Psoas muscle (tissue), 8 donors: Measurements from ENCODE around the gene CEP43. TPM values are rescaled to one million over a fixed set of nuclear protein-coding genes. Genes with fewer than 3 reads are reported as not detected.

Experiments
- ATAC-seq, 4 donors: fragments of 200-7000 bp; cut with Tn5 transposase; one replicate each; pipeline ENCODE4 v1.9.1; 2020; ENCODE audit warnings: moderate library complexity in 3 of 4, mild to moderate bottlenecking in 2 of 4
- DNase-seq, 2 donors: peaks; one replicate each; pipeline ENCODE4 v3.0.0-alpha.2; 2020
- H3K27ac ChIP-seq: fragments of 200-600 bp; one replicate; pipeline ENCODE4 v1.8.0; 2022
- H3K27me3 ChIP-seq, 3 donors: fragments of 200-600 bp in 1 of 3; one replicate each; pipeline versions ENCODE4 v1.6.1 to v1.8.0; 2013 to 2022; ENCODE audit warnings: low read length in 2 of 3, mild to moderate bottlenecking in 2 of 3, moderate library complexity in 1 of 3; ENCODE audit not compliant: insufficient read depth in 3 of 3
- H3K36me3 ChIP-seq, 2 donors: fragments of 200-600 bp in 1 of 2; one replicate each; pipeline versions ENCODE4 v1.6.1 to v1.8.0; 2013 to 2022; ENCODE audit warnings: low read depth in 1 of 2, mild to moderate bottlenecking in 1 of 2, moderate library complexity in 1 of 2; ENCODE audit not compliant: insufficient read depth in 1 of 2
- H3K4me1 ChIP-seq: fragments of 200-600 bp; one replicate; pipeline ENCODE4 v1.8.0; 2022
- H3K4me3 ChIP-seq: fragments of 200-600 bp; one replicate; pipeline ENCODE4 v1.8.0; 2022; ENCODE audit warnings: mild to moderate bottlenecking
- H3K9me3 ChIP-seq: fragments of 200-600 bp; one replicate; pipeline ENCODE4 v1.8.0; 2022
- WGBS, 3 donors: extraction: QIAGEN DNeasy Blood & Tissue Kit; methylation state at CpG; one replicate each; pipeline versions ENCODE4 v1.1.6 to v1.1.7; 2013; 5-methylcytosine and 5-hydroxymethylcytosine counted together
- intact Hi-C, 2 donors: fragments of 100-400 bp; cut with DNase I; formaldehyde crosslinking; loops; one replicate each; pipeline versions ENCODE4 v1.11.0 to v1.14.2; 2022
- polyA plus RNA-seq, 3 donors: library from polyadenylated mRNA; stranded (reverse); fragments of 200-250 nt; gene quantifications; one replicate each; pipeline ENCODE4 v1.2.3, GENCODE V29; 2013
- total RNA-seq, 4 donors: library from RNA; stranded (reverse); fragmentation: NEBNext Ultra II Directional in 2 of 4; extraction: Animal tissue kit (Norgen Biotek cat#: 25700) in 2 of 4; gene quantifications; one replicate each; pipeline versions ENCODE4 v1.2.1 to v1.2.4, GENCODE V29; 2021 to 2023
- TF ChIP-seq, protein P1 (sequence below): fragments of 200-600 bp; IDR thresholded peaks from one replicate; pipeline ENCODE4 v1.8.0; 2022; ENCODE audit warnings: antibody characterized with exemption
- donor health status: healthy with polysubstance abuse.
- donor health status: DM: no; HTN: no; CAD: no; lungs with moderate emphysema.
- donor health status: Bipolar disorder and iron deficiency.
- donor health status: healthy.
- donor health status: DM: yes; HTN: yes; CAD: no.
- donor health status: DM: no; HTN: no; CAD: no.
- donor health status: DM: no; HTN: no; CAD: no.
- donor health status: DM: yes; HTN: yes; CAD: no.

The CEP43 gene
- total and polyA plus RNA-seq, 7 donors, result 3.0 to 18.8 (median 7.3) TPM

GRCh38 chr6:166972101-166972500 is 27.1 kb upstream of the CEP43 start:
- 96% methylated on average over 2 of the region's 2 CpGs for whole genome bisulfite sequencing, 3 donors
- H3K9me3 ChIP-seq, result no peaks in the 10 kb centered on the region
- H3K4me1 ChIP-seq, result no peaks in the 10 kb centered on the region
- intact Hi-C loops, result no loop called here
- no peak overlapping the region for H3K4me3 ChIP-seq
- no peak for ATAC-seq
- no peaks in the 10 kb centered on the region for H3K27me3 ChIP-seq
- H3K27ac ChIP-seq, result no peak overlapping the region
- no peaks in the 10 kb centered on the region for H3K36me3 ChIP-seq
- no peak for DNase-seq
- TF ChIP-seq, protein P1, sequence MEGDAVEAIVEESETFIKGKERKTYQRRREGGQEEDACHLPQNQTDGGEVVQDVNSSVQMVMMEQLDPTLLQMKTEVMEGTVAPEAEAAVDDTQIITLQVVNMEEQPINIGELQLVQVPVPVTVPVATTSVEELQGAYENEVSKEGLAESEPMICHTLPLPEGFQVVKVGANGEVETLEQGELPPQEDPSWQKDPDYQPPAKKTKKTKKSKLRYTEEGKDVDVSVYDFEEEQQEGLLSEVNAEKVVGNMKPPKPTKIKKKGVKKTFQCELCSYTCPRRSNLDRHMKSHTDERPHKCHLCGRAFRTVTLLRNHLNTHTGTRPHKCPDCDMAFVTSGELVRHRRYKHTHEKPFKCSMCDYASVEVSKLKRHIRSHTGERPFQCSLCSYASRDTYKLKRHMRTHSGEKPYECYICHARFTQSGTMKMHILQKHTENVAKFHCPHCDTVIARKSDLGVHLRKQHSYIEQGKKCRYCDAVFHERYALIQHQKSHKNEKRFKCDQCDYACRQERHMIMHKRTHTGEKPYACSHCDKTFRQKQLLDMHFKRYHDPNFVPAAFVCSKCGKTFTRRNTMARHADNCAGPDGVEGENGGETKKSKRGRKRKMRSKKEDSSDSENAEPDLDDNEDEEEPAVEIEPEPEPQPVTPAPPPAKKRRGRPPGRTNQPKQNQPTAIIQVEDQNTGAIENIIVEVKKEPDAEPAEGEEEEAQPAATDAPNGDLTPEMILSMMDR, result no peak

- intact Hi-C loops, result no loop called here
- H3K4me3 ChIP-seq, result no peak overlapping the region
- H3K36me3 ChIP-seq, result no peaks in the 10 kb centered on the region
- H3K9me3 ChIP-seq, result no peaks in the 10 kb centered on the region
- ATAC-seq (no peak), DNase-seq (no peak)
- no peak overlapping the region for H3K27ac ChIP-seq
- TF ChIP-seq, protein P1, result no peak
- H3K27me3 ChIP-seq, result no peaks in the 10 kb centered on the region
- WGBS, 3 donors, result 79 to 89% (median 89%) methylated on average over 2 of the region's 2 CpGs
- no peaks in the 10 kb centered on the region for H3K4me1 ChIP-seq
Observed at GRCh38 chr6:166976636-166977035, 22.6 kb upstream of the CEP43 start.

- Histone ChIP-seq H3K27me3 (no peaks in the 10 kb centered on the region), H3K4me3 (no peak overlapping the region), H3K4me1 (no peaks in the 10 kb centered on the region), H3K27ac (no peak overlapping the region), H3K9me3 (no peaks in the 10 kb centered on the region), H3K36me3 (no peaks in the 10 kb centered on the region)
- no peak for DNase-seq
- TF ChIP-seq, protein P1, result no peak
- 84 to 89% (median 89%) methylated on average over 9 of the region's 9 CpGs for whole genome bisulfite sequencing, 3 donors
- ATAC-seq, result no peak
- intact Hi-C loops, result no loop called here
Observed at GRCh38 chr6:166977621-166978525, 21.3 kb upstream of the CEP43 start.

GRCh38 chr6:166980738-166981137 is 18.5 kb upstream of the CEP43 start:
- intact Hi-C loops, result loop anchor here in 1 of 2 donors (10.0 kb wide), 1 partner anchor 206 kb away; no protein-coding TSS in a partner anchor
- no peak for ATAC-seq
- Histone ChIP-seq H3K4me1 (no peaks in the 10 kb centered on the region), H3K36me3 (no peaks in the 10 kb centered on the region), H3K9me3 (no peaks in the 10 kb centered on the region), H3K27me3 (no peaks in the 10 kb centered on the region), H3K4me3 (no peak overlapping the region), H3K27ac (no peak overlapping the region)
- TF ChIP-seq, protein P1, result no peak
- no peak for DNase-seq
- 97 to 99% (median 98%) methylated on average over 3 of the region's 3 CpGs for WGBS, 3 donors
